Chondrocyte (in vitro differentiated cells): ENCODE measurements around the gene HNMT. TPM values are rescaled to one million over a fixed set of nuclear protein-coding genes. Genes with fewer than 3 reads are reported as not detected.

Source experiments
- DNase-seq: peaks from one replicate; pipeline ENCODE4 v3.0.0; 2021; ENCODE audit warnings: mixed read lengths, low spot score
- H3K27ac Mint-ChIP-seq: one replicate; pipeline ENCODE4 v1.8.0; 2021; ENCODE audit warnings: mild to moderate bottlenecking, moderate library complexity, mixed read lengths; ENCODE audit not compliant: unreplicated experiment
- H3K27me3 Mint-ChIP-seq: 2 replicates; pipeline ENCODE4 v1.8.0; 2021; ENCODE audit warnings: low read depth, mixed read lengths
- H3K36me3 Mint-ChIP-seq: 2 replicates; pipeline ENCODE4 v1.8.0; 2021; ENCODE audit warnings: low read depth, mixed read lengths
- H3K4me1 Mint-ChIP-seq: 2 replicates; pipeline ENCODE4 v1.8.0; 2021; ENCODE audit warnings: low read depth, mild to moderate bottlenecking, mixed read lengths
- H3K4me3 Mint-ChIP-seq: one replicate; pipeline ENCODE4 v1.8.0; 2021; ENCODE audit warnings: mild to moderate bottlenecking, moderate library complexity, mixed read lengths; ENCODE audit not compliant: unreplicated experiment
- H3K9me3 Mint-ChIP-seq: 2 replicates; pipeline ENCODE4 v1.8.0; 2021; ENCODE audit warnings: low read depth, mixed read lengths
- total RNA-seq: library from RNA; stranded (reverse); gene quantifications from 3 replicates; pipeline ENCODE4 v1.2.1, GENCODE V29; 2021
- TF ChIP-seq, protein P1 (sequence below): fragments of 200-600 bp; sonication (generic); IDR thresholded peaks from 2 replicates; pipeline ENCODE4 v1.5.0; 2021; ENCODE audit warnings: antibody characterized with exemption, mild to moderate bottlenecking, moderate library complexity

Gene HNMT
- total RNA-seq, 1 donor from 2014 or later: 4.6 TPM

- DNase-seq: no peak
- Mint-ChIP-seq H3K27ac (no peak overlapping the region), H3K36me3 (no peaks in the 10 kb centered on the region), H3K27me3 (peaks cover 7% of the 10 kb centered on the region), H3K4me1 (no peaks in the 10 kb centered on the region), H3K4me3 (no peak overlapping the region), H3K9me3 (no peaks in the 10 kb centered on the region)
- TF ChIP-seq, protein P1, sequence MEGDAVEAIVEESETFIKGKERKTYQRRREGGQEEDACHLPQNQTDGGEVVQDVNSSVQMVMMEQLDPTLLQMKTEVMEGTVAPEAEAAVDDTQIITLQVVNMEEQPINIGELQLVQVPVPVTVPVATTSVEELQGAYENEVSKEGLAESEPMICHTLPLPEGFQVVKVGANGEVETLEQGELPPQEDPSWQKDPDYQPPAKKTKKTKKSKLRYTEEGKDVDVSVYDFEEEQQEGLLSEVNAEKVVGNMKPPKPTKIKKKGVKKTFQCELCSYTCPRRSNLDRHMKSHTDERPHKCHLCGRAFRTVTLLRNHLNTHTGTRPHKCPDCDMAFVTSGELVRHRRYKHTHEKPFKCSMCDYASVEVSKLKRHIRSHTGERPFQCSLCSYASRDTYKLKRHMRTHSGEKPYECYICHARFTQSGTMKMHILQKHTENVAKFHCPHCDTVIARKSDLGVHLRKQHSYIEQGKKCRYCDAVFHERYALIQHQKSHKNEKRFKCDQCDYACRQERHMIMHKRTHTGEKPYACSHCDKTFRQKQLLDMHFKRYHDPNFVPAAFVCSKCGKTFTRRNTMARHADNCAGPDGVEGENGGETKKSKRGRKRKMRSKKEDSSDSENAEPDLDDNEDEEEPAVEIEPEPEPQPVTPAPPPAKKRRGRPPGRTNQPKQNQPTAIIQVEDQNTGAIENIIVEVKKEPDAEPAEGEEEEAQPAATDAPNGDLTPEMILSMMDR: no peak
Measured at GRCh38 chr2:138026111-138027020, 62.1 kb downstream of the HNMT start.

DNA sequence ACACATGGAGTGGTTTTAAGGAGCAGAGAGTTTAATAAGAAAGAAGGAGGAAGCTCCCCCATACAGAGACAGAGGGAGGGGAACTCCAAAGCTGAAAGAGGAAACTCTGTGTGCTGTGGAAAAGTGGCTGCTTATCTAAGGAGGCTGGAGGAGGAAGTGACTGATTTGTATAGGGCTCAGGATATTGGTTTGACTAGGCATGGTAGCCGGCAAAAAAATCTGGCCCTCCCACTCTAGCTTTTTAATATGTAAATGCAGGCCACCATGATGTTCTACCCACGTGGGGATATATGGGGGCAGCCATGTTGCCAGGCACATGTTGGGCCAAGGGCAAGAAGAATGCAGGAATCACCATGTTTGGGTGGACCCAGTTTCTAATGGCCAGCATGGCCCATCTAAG, 64.3 kb downstream of the HNMT start:
- Mint-ChIP-seq H3K27me3 (peaks cover 7% of the 10 kb centered on the region), H3K4me3 (no peak overlapping the region), H3K9me3 (no peaks in the 10 kb centered on the region), H3K4me1 (no peaks in the 10 kb centered on the region), H3K36me3 (no peaks in the 10 kb centered on the region), H3K27ac (no peak overlapping the region)
- no peak for DNase-seq
- TF ChIP-seq, protein P1: no peak

GRCh38 chr2:138029276-138029675, 65.0 kb downstream of the HNMT start:
- no peak for DNase-seq
- TF ChIP-seq, protein P1: no peak
- no peak overlapping the region for H3K27ac Mint-ChIP-seq
- H3K36me3 Mint-ChIP-seq: no peaks in the 10 kb centered on the region
- H3K4me3 Mint-ChIP-seq: no peak overlapping the region
- H3K9me3 Mint-ChIP-seq: no peaks in the 10 kb centered on the region
- H3K4me1 Mint-ChIP-seq: no peaks in the 10 kb centered on the region
- peaks cover 5% of the 10 kb centered on the region for H3K27me3 Mint-ChIP-seq

DNA sequence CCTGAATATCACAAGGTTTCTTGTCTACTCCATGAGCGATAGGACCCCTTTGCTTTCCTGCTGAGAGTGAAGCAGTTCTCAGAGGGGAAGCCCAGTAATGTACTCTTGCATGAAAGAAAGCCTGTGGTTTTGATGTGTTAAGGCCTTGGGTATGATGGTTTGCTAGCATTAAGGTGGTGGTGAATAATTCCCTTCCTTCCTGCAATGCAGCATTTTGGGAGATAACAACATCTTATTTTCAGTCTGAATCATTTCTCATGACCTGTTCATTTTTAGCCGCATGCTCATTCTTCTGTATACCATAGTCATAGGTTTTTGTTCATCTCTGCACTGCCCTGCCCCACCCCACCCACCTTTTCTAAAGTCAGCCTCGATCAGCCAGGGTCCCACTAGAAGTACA, 66.2 kb downstream of the HNMT start:
- Mint-ChIP-seq H3K27me3 (peaks cover 4% of the 10 kb centered on the region), H3K4me3 (no peak overlapping the region), H3K36me3 (no peaks in the 10 kb centered on the region), H3K27ac (no peak overlapping the region), H3K4me1 (no peaks in the 10 kb centered on the region), H3K9me3 (no peaks in the 10 kb centered on the region)
- no peak for DNase-seq
- TF ChIP-seq, protein P1: no peak

- TF ChIP-seq, protein P1: no peak
- no peaks in the 10 kb centered on the region for H3K36me3 Mint-ChIP-seq
- H3K4me1 Mint-ChIP-seq: no peaks in the 10 kb centered on the region
- DNase-seq: no peak
- H3K27ac Mint-ChIP-seq: no peak overlapping the region
- H3K27me3 Mint-ChIP-seq: no peaks in the 10 kb centered on the region
- no peak overlapping the region for H3K4me3 Mint-ChIP-seq
- no peaks in the 10 kb centered on the region for H3K9me3 Mint-ChIP-seq
Measured at GRCh38 chr2:138032334-138032733, 68.1 kb downstream of the HNMT start.
